ENCODE measurements around the gene COL8A1.

GRCh38 chr3:99658274-99658673, 19.9 kb downstream of the COL8A1 start:
- TF ChIP-seq CTCF (IDR thresholded peaks at IDR 0.05), result no peak
- TF ChIP-seq POLR2AphosphoS5 (IDR thresholded peaks at IDR 0.05), result no peak
- TF ChIP-seq POLR2A (IDR thresholded peaks at IDR 0.05), result no peak
- TF ChIP-seq EP300 (IDR thresholded peaks at IDR 0.05), result no peak

Data from stomach (tissue), 4 donors.